ENCODE data around the gene FAM168B.

FAM168B gene

DNA sequence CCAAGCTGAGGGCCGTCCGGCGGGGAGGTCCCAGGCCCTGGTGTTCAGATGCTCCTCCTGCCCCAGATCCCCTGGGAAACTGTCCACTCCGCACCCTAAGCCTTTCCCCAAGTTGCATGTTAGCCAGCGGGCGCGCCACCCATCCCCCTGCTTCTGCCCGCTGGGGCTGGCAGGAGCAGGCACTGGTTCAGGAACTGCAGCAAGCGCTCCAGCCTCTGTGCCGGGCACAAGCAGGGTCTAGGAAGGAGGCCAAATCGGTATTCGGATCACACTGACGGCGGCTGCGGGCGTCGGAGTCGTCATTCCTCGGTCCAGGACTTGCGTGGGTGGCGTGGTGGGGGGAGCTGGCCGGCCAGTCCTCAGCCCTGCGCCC is 53.7 kb downstream of the FAM168B start:
- no peak for DNase-seq

DNA sequence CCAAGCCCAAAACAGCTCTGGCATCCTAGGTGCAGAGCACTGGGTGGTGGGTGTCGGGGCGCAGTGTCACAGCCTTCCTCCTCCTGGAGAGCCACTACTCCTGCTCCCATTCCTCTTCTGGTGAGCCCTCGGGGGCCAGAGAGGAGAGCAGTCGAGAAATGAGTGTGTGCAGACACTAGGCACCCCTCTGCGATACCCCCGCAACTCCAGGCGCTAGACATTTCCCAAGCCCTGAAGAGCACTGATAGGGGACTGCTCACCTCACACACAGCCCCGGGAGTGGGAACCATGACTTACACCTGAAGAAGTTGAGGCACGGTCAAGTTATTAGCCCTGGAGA is 54.2 kb downstream of the FAM168B start:
- no peak for DNase-seq

- no peak for DNase-seq
Measured at GRCh38 chr2:131038258-131039100, 54.8 kb downstream of the FAM168B start.

DNA sequence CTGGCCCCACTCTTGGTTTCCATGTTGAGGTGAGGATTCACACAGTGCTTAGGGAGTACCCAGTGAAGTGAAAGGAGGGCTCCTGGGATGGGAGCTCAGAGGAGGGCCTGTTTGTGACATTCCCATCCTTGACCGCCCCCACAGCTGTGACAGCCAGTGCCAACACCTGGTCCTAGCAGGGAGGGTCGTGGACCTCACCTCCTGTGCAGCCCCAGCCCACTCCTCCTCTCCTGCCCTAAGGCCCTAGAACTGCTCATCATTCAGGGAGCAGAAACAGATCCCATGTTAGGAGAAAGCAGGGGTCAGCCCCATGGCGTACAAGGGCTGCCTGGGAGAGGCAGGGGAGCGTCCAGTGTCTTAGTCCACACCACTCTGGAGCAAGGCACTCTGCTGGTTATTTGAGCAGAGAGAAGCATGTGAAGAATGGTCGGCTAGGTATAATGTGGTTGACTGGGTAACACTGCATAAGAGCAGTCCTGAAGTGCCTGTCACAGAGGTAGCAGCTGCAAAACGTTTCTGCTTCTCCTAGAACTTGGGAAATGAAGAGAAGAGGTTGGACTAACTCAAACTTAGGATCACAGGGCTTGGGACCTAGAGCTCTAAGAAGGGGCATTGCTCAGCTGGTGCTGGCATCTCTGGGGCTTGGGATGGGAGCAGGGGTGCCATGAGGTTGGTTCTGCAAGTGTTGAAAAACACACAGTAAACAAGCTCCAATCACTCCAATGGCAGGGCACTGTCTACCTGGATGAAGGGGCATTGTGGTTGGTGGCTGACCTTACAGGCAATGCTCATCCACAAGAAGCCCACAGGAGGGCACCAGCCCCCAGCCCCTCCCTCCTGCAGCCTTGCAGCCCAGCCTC is 55.6 kb downstream of the FAM168B start:
- DNase-seq: no peak

- no peak for DNase-seq
Measured at GRCh38 chr2:131036696-131037397, 56.4 kb downstream of the FAM168B start.

GRCh38 chr2:131036269-131036668 is 57.0 kb downstream of the FAM168B start:
- DNase-seq: no peak

DNA sequence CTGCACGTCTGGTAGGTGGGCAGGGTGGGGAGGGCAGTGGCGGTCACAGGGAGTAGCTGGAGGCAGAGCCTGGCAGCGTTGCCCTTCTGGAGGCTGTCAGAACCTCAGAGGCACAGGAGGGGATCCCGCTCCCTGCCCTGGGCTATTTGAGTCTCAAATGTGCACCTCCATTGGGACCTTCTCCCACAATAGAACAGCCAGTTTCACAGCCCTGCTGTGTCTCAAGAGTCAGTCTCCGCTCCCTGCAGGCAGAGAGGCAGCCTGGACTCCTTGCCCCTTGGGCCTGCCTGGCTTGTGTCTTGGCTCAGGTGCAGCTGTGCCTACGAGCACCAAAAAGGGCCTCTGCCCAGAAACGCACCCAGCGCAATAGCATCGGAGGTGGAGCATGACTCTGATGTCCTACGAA is 57.4 kb downstream of the FAM168B start:
- DNase-seq: no peak

DNA sequence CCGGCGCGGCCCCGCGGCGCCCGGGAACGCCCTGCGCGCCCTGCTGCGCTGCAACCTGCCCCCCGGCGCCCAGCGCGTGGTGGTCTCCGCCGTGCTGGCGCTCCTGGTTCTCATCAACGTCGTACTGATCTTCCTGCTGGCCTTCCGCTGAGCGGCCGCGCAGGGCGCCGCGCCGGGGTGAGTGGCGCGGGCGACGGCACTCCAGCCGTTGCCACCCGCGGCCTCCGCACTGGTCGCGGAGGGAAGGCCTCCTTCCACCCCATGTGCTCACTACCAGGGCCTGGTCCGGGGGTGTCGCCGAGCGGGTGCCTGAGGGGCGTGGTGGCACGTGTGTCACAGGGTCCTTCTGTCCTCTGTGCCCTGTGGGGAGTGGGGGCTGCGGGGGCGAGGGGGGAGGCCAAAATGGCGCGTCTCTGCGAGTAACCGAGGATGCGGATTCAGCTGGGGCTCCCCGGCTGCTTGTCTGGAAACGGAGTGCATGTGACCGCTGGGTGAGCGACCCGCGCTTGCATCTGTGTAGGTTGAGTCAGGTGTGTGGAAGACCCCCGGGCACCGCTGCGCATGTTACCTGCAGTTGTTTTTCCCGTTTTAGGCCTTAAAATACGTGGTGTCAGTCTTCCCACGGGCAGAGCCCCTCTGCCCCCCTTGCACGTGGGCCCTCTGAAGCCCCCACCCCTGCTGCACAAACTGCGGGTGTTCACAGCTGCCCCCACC is 58.0 kb downstream of the FAM168B start:
- DNase-seq: no peak

DNA sequence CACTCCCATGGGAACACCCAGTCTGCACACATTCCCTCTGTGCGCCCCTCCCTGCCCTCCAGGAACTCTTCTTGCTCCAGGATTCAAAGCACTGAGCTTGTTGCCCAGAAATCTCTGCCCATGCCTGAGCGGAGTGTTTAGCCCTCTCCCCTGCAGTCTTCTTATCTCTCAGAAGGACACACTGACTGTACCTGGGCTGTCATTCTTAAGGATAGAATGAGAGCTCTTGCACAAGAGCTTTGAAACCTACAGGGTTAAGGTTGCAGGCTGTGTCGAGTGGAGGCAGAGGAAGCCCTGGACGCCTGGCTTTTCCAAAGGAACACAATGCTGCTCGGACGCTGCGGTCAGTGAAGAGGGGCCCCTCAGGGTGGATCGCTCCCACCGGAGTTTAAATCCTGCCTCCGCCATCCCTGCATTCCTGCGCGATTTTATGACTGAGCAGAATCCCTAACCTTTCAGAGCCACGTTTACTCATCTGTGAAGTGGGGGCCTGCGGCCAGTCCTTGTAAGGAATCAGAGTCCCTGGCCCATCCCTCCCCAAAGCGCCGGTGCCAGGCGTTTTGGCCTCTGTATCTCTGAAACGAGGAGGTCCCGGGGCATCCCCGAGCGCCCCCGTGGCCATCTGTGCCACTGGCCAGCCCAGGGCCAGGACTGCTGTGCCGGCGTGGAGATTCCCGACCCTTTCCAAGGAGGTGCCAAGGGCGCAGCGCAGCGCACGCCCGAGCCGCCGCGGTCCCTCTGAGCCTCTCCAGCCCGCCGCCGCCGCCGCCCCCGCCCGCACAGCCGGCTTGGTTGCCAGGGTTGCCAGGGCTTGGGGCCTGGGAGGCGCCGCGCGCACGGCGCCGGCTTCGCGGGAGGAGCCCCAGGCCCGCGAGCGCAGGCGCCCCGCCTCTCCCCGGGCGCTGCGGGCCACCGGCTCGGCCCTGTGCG is 58.9 kb downstream of the FAM168B start:
- peak; percentile 46 for DNase-seq

DNA sequence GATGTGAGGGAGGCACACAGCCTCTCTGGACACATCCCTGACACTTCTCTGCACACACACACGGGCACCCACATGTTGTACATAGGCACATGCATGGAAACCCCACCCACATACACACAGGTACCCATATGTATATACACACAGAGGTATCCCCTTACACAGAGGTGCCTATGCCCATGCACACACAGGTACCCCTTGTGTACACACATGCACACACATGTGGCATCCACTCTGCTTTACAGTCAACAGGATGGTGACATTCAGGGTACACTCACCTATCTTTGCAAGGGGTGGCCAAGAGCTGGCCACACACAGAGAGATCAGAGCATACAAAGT is 59.5 kb downstream of the FAM168B start:
- no peak for DNase-seq

DNA sequence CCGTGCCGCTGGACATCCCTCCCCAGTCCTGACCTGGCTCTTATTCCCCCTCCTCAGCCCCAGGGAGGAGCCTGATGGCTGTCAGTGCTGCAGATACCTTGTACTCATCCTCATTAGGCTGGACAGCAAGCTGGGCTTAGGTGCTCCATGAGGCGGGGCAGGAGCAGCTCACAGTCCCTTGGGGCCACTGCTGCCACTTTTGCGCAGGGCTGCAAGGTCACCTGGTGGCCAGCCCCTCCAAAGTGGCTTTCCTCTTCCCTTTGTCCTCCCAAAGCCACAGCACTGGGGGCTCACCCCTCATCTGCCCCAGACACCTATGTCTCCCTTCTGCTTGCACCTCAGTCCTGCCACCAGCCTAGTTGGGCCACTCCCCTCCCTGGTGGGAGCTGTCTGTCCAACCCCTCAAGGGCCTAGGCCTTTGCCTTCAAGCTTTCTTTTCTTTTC is 60.8 kb downstream of the FAM168B start:
- DNase-seq: no peak

DNA sequence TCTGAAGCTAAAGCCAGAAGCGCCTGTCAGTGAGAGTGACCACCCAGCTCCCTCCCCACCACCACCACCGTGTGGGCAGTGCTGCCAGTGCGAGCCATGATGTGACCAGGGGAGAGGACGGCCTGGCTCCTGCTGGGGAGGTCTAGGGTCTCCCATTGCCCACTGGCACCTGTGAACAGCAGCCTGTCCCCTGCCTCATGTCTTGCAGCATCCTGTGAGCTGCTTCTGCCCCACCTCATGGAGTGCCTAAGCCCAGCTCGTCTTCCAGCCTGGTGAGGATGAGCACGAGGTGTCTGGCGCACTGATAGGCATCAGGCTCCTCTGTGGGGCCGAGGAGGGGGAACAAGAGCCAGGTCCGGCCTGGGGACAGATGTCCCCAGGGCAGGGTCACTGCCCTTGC is 61.4 kb downstream of the FAM168B start:
- DNase-seq: no peak

- no peak for DNase-seq
Measured at GRCh38 chr2:131031431-131031841, 61.8 kb downstream of the FAM168B start.

- DNase-seq: no peak
Measured at GRCh38 chr2:131030478-131030971, 62.7 kb downstream of the FAM168B start.

DNA sequence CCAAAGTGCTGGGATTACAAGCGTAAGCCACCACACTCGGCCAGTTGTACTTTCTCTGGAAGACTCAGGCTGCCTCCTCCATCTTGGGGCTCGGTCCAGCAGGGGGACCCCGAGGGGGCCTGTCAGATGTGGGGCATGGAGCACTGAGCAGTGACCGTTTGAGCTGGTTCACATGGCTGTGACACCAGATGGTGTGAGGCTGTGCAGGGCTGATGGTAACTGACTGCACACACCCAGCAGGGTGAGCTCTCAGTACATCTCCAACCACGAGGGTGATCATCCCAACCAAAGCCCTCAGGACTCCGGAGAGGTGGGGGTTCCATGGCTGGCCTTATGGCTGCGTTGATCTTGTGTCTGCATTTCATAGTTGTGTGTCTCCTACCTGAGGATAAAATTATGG is 63.4 kb downstream of the FAM168B start:
- DNase-seq: no peak

- no peak for DNase-seq
Measured at GRCh38 chr2:131027566-131028528, 65.4 kb downstream of the FAM168B start.

DNA sequence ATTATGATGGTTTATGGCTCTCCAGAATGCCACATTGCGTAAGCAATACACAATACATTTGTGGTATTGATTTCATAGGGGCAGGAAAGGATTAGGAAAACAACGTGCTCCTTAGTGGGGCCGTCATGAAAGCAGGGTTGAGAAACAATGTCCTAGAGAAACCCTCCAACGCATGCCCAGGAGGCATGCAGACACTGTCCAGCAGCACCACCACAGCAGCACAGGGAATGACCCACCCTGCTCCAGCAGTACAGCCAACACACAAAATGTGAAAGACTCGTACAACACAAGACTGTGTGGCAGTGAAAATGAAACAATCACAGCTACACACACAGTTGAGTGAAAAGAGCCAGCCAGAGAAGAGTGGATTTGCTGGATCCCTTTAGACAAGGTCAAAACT is 66.3 kb downstream of the FAM168B start:
- no peak for DNase-seq

DNA sequence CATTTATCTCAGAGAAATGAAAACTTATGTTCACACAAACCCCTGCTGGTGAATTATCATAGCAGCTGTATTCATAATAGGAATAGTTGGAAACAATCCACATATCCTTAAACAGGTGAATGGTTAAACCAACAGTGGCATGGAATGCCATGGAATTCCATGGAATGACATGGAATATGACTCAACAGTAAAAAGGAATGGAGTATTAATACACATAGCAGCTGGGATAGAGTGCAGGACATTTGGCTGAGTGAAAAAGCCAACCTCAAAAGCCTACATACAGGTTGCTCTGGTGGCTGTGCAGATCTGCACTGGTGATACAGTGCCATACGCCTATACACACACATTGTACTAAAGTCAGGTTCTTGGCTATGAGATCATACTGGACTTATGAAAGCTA is 69.5 kb downstream of the FAM168B start:
- DNase-seq: no peak

DNA sequence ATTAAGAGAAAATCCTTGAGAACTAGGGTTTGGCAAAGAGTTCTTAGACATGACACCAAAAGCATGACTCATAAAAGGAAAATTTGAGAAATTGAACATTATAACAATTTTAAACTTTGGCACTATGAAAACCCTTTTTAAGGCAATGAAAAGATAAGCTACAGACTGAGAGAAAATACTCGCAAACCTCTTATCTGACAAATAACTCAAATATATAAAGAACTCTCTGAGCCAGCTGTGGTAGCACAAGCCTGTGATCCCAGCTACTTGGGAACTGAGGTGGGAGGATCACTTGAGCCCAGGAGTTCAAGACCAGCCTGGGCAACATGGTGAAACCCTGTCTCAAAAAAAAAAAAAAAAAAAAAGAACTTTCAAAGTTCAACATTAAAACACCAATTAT is 70.5 kb downstream of the FAM168B start:
- no peak for DNase-seq

All from left hindlimb (tissue), 1 donor.